ENCODE measurements around the gene TNS4. TPM values are rescaled to one million over a fixed set of nuclear protein-coding genes. Genes with fewer than 3 reads are reported as not detected.
A peak's percentile ranks its signal among the peaks of the same experiment; 100 is the strongest.

Gene TNS4
- total and polyA plus RNA-seq, 2 of the 4 experiments (the other 2 are of a cell fraction), result not detected

- no peak overlapping the region for H2BK120ac ChIP-seq (ENCODE audit: low read depth, low read length)
- 0 out of 2 replicates have a peak overlapping the region, but pooled peaks have one; percentile 37 for H2AK5ac ChIP-seq (ENCODE audit: low read depth, low read length)
- H3K4me3 ChIP-seq (ENCODE audit: insufficient read depth, low read depth, low read length), result no peak overlapping the region
- H3K23ac ChIP-seq (ENCODE audit: low read depth, low read length), result no peak overlapping the region
- CTCF ChIA-PET, result no interaction called here
- peaks cover 5 to 10% of the 10 kb centered on the region in 2 experiments; a peak in 2 of 4 replicates for H3K79me1 ChIP-seq (ENCODE audit: low read depth in 1 of 2, low read length in 2 of 2)
- peaks cover 2% of the 10 kb centered on the region; the same call in 1 of the 2 replicates for H3K9me3 ChIP-seq (ENCODE audit: control insufficient read depth, insufficient read depth, low read length)
- intact Hi-C loops (cut with micrococcal nuclease) (no loop called here), dilution Hi-C loops (cut with HindIII; ENCODE audit: low sequenced_read_pairs, unreplicated experiment) (no loop called here), in situ Hi-C loops (cut with MboI; ENCODE audit: low sequenced_read_pairs) (no loop called here)
- TF ChIP-seq NFE2L2 (IDR thresholded peaks at IDR 0.05; ENCODE audit: low read depth, low read length), result no peak
- no peak for TF ChIP-seq CEBPB (IDR thresholded peaks at IDR 0.05; ENCODE audit: low read depth, low read length)
- TF ChIP-seq POLR2A (IDR thresholded peaks at IDR 0.05; ENCODE audit: low read depth, low read length), result no peak
- no peak for TF ChIP-seq RFX5 (IDR thresholded peaks at IDR 0.05; ENCODE audit: low read depth, low read length)
- TF ChIP-seq SMC3 (IDR thresholded peaks at IDR 0.05; ENCODE audit: low read depth, low read length), result no peak
- TF ChIP-seq MXI1 (IDR thresholded peaks at IDR 0.05; ENCODE audit: borderline replicate concordance, low read depth, low read length), result no peak
- no peak overlapping the region for H3K4me2 ChIP-seq (ENCODE audit: low read depth, low read length)
- WGBS, 2 experiments (ENCODE audit: extremely low coverage in 2 of 2, insufficient read length in 1 of 2), result no CpG with 5 or more reads among the region's 3 CpGs
- peaks cover 10% of the 10 kb centered on the region for H3K9me1 ChIP-seq (ENCODE audit: insufficient read depth, low read length)
- H2BK20ac ChIP-seq (ENCODE audit: low read depth, low read length), result peak overlapping the region; percentile 39; the same call in 1 of the 2 replicates
- H4K8ac ChIP-seq (ENCODE audit: low read depth in 2 of 2, low read length in 2 of 2), result no peak overlapping the region; a peak in 1 of 4 replicates
- no peak overlapping the region for H3K27ac ChIP-seq (ENCODE audit: insufficient read depth, low read length)
- no peak overlapping the region for H2BK15ac ChIP-seq (ENCODE audit: low read depth, low read length)
- POLR2A ChIA-PET (ENCODE audit: unreplicated experiment), result interaction anchor here (0.5 kb wide), 1 partner anchor 9 kb away, joined by 4 read pairs; no protein-coding TSS in a partner anchor
- H3K36me3 ChIP-seq (ENCODE audit: control insufficient read depth, insufficient read depth, low read length), result no peaks in the 10 kb centered on the region
- H4K5ac ChIP-seq (ENCODE audit: low read depth, low read length), result no peak overlapping the region
- ATAC-seq (ENCODE audit: low read depth) (no peak), DNase-seq (no peak)
- H3K56ac ChIP-seq (ENCODE audit: extremely low read depth, insufficient read depth, low read length), result no peak overlapping the region
- BruUV-seq (replicated peaks), result no TSS peak
- H3K4ac ChIP-seq (ENCODE audit: low read depth, low read length), result no peak overlapping the region
- H3K14ac ChIP-seq (replicated peaks; ENCODE audit: low read depth, low read length), result 0 out of 2 replicates have a peak overlapping the region, but pooled peaks have one; percentile 23
- H2AK9ac ChIP-seq (replicated peaks; ENCODE audit: low read depth, low read length, poor library complexity), result no peak overlapping the region
- H3K4me1 ChIP-seq (ENCODE audit: control insufficient read depth, insufficient read depth, low read length), result peaks cover 17% of the 10 kb centered on the region
- H4K91ac ChIP-seq (ENCODE audit: insufficient read depth, low read depth, low read length), result no peak overlapping the region
- H3K18ac ChIP-seq (ENCODE audit: low read depth, low read length), result peak overlapping the region; percentile 0; the same call in 1 of the 2 replicates
- no peak overlapping the region for H2AFZ ChIP-seq (replicated peaks; ENCODE audit: low read length, poor library complexity)
- peak overlapping the region; percentile 29 for H2BK5ac ChIP-seq (ENCODE audit: low read depth, low read length, poor library complexity, severe bottlenecking)
- H4K20me1 ChIP-seq (ENCODE audit: insufficient read depth, low read length), result no peaks in the 10 kb centered on the region
- H3K27me3 ChIP-seq (ENCODE audit: control insufficient read depth, insufficient read depth, low read length), result no peaks in the 10 kb centered on the region
- H3K9ac ChIP-seq (ENCODE audit: low read depth, low read length), result no peak overlapping the region
These were observed 23.0 kb upstream of the TNS4 start for GRCh38 chr17:40524243-40524965.
